A549 (cell line): ENCODE data around the gene PLD3.

ENCODE experiments used
- CTCF ChIP-seq: fragments of >200 bp; sonication (Bioruptor Twin); formaldehyde crosslinking; IDR thresholded peaks from 3 replicates; pipeline ENCODE4 v1.5.1; 2016
- RCOR1 ChIP-seq: fragments of 150-350 bp; IDR thresholded peaks from 2 replicates; pipeline ENCODE4 v1.6.1; 2014; ENCODE audit warnings: antibody characterized with exemption, low read length, low read depth
- USF2 ChIP-seq: fragments of 450-650 bp; IDR thresholded peaks from 2 replicates; pipeline ENCODE4 v1.6.1; 2014; ENCODE audit warnings: antibody characterized with exemption

- TF ChIP-seq CTCF (no peak), RCOR1 (no peak), USF2 (no peak)
Observed at GRCh38 chr19:40419780-40420179, 71.3 kb downstream of the PLD3 start.
